Activated gamma-delta T cell treated with anti-CD3 and anti-CD28 coated beads, Interleukin-2, amount 50 U/mL, for 16 hours (primary cell): ENCODE data around the gene LRRC27.
"Not testable (repeated sequence)": the region's sequence is repeated elsewhere in the genome, so short reads cannot be mapped to it uniquely, and the experiment has no call there.

Experiments
- DNase-seq: peaks from one replicate; pipeline ENCODE4 v3.0.0-alpha.2; 2020; ENCODE audit warnings: low read depth

The LRRC27 gene

DNA sequence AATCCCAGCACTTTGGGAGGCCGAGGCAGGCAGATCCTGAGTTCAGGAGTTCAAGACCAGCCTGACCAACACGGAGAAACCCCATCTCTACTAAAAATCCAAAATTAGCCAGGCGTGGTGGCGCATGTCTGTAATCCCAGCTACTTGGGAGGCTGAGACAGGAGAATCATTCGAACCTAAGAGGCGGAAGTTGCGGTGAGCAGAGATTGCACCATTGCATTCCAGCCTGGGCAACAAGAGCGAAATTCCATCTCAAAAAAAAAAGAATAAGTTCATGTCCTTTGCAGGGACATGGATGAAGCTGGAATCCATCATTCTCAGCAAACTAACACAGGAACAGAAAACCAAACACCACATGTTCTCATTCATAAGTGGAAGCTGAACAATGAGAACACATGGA, 17.1 kb upstream of the LRRC27 start:
- not testable (repeated sequence) for DNase-seq

DNA sequence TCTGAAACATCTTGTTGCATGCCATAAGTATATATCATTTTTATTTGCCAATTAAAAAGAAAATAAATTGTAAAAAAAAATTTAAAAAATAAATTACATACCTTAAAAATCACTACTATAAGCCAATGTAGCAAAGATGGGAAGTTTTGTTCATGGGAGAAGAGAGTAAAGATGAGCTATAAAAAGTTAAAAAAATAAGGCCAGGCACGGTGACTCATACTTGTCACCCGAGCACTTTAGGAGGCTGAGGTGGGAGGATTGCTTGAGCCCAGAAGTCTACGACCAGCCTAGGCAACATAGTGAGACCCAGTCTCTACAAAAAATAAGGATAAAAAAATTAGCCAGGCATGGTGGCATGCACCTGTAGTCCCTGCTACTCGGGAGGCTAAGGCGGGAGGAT, 15.9 kb upstream of the LRRC27 start:
- DNase-seq, result no peak

DNA sequence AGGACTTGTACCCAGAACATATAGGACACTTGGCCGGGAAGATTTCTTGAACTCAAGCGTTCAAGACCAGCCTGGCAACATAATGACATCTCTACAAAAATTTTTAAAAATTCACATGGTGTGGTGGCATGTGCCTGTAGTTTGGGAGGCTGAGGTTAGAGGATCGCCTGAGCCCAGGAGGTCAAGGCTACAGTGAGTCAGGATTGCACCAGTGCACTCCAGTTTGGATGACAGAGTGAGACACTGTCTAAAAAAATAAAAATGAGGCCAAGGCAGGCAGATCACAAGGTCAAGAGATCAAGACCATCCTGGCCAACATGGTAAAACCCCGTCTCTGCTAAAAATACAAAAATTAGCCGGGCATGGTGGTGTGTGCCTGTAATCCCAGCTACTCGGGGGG, 14.5 kb upstream of the LRRC27 start:
- not testable (repeated sequence) for DNase-seq

DNA sequence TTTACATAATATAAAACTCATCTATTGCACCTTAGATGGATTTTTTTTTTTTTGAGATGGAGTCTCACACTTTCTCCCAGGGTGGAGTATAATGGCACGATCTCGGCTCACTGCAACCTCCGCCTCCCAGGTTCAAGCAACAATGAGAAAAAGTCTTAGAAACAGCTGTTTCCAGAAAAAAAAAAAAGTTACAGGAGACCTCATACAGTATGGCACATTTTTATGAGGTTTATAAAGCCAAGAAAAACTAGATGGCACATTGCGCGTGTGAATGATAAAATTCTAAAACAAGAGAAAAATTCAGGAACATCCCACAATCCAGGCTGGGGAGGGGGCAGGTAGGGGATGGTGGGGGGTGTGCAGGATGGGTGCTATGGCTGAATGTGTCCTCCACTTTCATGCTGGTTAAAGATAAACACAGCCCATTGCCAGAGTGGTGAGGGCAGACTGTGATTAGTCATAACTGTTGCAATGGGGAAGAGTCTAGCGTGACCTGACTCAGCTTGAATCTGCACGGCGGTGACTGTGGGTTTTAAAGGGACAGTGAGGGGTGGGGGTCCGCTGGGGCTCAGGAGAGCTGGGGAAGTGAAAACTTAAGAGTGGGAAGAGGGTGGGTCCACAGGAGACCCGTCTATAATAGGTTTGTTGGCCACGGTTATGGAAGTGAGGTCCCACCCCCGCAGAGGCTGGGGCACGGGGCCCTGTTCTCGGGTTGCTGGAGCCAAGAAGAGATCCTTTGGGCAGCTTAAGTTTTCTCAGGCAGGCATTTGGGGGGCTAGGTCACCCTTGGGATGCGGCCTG, 11.9 kb upstream of the LRRC27 start:
- no peak for DNase-seq

DNA sequence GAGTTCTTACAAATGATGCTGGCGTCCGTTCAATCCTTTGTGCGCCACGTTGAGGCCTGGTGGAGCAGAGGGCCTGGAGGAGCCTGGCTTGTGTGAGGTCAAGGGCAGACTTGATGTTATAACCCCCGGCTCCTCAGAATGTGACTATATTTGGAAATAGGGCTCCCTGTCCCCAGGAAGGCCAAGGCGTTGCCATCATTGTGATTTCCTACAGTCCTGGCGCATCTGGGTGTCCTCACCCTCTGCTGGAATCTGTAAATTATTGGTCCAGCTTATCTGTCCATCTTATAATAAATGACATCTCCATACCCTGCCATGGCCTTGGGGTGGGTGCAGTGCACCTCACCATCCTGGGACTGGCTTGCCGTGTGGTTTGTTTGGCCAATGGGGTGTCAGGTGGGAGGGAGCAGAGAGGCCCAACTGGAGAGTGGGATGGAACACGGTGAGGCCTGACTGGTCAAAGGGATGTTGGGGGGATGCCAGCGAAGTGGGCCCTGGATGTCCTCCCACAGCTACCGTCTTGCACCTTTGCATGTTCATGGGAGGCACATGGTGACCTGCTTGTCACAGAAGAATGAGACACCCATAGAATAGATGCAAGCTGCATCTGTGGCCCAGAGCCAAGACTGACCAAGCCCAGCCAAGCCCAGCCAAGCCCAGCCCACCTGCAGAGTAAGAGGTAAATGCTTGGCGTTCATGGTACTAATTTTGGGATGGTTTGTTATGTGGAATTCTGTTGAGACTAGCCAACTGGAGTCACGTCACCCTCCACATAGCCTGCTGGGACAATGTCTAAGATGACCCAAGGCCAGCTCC, 11.1 kb upstream of the LRRC27 start:
- DNase-seq, result no peak

DNA sequence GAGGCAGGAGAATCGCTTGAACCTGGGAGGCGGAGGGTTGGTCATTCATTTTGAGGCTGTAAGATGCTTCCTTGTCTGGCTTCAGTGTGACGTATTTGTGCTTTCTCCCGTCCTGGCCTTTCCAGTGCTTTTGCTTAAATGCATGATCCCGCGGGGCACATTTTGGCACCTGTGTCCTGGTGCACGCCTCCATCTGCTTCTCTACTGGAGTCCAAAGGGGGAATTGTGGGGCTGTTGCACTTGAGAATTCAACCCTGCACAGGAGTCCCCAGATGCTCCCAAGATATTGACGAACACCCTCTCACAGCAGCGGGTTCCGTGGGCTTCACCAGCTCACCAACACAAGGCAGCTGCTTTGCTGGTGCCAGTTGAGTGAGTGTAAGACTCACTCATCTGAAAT, 10.3 kb upstream of the LRRC27 start:
- DNase-seq, result no peak

DNA sequence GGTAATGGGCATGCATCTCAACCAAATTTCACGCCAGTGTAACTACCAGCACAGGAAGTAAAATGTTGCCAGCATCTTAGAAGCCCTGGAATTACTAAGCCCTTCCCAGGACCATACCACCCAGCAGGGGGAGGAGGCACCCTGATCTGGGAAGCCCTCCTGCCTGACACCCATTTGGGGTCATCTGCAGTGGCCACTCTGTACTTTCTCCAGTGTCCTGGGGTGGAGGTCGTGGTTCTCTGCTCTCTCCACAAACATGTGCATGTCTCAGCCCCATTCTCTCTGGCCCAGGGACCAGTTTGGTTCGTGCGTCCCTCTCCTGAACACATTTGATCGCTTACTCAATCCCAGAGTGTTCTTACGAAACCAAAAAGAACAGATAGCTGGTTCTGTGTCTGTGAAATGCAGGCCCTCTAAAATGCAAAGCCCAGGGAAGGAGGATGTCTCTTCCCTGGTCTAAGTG, 9.4 kb upstream of the LRRC27 start:
- no peak for DNase-seq

DNA sequence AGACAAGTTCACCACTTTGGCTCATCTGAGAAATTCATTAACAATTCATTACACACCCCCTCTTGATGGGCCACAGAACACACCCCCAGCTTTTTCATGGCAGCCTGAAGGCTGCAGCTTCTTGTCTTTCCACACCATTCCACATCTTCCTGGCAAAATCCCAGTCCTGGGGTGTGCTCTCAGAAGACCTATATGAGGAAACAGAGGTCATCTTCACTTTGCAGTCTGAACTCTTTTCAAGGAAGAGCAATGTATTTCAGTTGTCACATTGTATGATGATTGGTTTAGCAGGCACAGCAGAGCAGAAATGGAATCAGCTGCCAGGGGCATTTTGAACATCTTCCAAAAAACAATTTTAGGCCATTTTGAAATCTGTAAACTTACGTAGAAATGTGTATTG, 7.8 kb upstream of the LRRC27 start:
- DNase-seq, result no peak

DNA sequence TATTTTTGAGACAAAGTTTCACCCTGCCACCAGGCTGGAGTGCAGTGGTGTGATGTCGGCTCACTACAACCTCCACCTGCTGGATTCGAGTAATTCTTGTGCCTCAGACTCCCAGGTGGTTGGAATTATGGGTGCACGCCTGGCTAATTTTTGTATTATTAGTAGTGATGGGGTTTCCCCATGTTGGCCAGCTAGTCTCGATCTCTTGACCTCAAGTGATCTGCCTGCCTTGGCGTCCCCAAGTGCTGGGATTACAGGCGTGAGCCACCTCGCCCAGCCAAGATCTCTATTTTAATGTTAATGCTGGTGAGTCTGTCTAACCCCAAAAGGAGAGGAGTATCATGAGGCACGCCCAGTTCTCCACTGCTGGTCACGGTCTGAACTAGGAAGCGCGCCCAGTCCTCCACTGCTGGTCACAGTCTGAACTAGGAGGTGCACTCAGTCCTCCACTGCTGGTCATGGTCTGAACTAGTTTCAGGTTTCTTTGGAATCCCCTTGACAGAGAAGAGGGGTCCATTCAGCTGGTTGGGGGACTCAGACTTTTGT, 5.6 kb upstream of the LRRC27 start:
- no peak for DNase-seq

DNA sequence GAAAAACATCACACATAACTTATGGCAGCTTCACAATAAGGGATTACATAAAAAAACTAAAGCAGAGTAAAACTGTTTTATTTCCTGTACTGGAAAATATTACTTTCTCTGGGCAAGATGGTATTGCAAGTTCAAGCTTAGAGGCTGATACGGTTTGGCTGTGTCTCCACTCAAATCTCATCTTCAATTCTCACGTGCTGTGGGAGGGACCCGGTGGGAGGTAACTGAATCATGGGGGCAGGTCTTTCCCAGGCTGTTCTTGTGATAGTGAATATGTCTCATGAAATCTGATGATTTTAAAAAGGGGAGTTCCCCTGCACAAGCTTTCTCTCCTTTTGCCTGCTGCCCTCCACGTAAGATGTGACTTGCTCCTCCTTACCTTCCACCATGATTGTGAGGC, 5.1 kb upstream of the LRRC27 start:
- DNase-seq, result no peak

DNA sequence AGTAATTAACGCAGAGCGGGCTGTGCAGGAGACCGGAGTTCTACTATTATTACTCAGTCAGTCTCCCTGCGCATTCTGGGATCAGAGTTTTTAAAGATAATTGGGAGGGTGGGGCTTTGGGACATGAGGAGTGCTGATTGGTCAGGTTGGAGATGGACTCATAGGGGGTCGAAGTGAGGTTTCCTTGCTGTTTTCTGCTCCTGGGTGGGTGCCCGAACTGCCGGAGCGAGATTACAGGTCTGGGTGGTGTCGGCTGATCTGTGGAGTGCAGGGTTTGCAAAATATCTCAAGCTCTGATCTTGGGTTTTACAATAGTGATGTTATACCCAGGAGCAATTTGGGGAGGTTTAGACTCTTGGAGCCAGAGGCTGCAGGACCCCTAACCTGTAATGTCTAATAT, 3.9 kb upstream of the LRRC27 start:
- DNase-seq, result no peak

DNA sequence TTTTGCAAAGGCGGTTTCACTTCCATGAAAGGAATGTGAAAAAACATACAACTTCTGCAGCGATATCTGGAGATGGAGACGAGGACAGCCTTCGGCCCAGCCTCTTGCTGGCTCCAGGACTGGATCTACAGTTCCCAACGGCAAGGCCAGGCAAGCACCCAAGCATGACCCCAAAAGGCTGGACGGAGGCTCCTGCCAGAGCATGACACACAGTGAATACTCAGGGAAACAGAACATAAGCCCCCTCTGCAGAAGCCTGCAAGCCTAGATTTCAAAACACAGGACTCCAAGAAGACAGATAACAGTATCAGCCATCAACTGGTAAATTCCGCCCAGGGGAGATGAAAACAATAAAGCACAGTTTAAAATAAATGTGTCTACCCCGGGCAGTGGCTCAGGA, 3.3 kb upstream of the LRRC27 start:
- no peak for DNase-seq

DNA sequence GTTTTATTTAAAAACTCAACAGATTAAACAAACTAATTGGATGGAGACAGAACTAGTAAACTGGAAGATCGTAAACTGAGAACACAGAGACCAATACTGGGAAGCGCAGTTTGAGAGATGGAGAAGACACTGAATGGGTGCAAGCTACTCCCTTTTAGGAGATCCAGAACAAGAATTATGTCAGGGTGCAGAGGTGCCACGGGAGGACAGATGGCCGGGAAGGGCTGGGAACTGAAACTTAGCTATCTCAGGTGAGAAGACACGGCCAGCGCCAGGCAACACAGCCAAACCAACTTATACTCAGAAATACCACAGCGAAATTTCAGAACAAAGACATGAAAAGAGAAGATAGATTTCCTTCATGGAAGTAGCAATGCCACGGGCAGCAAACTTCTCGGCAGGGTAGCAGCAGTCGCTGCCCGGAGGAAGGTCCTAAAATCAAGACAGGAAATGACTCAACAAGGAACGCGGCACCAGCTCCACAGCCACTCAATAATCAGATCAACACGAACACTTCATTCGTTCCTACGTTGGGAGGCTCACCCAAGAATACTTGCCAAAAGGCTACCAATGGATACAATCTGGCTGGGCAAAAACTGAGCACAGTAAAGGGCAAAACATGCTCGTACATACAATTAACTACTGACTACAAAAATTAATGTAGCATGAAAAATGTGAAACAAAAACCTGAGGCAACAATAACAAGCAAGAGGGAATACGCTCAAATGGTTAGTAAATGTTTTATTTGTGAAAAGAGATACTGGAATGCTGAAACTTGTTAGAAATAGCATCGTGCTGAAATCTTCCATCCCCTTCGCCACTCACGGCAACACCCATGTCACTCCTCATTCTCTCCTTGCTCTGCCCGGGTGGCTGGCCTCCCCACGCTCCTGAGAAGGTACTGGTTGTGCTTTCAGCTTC, 2.2 kb upstream of the LRRC27 start:
- no peak for DNase-seq

DNA sequence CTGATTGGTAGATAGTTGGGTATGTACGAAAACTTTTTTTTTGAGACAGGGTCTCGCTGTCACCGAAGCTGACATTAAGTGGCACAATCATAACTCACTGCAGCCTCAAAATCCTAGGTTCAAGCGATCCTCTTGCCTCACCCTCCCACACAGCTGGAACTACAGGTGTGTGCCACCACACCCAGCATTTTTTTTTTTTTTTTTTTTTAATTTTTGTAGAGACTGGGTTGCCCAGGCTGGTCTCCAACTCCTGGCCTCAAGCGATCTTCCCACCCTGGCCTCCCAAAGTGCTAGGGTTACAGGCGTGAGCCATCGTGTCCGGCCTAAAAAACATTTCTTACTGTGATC, 1.5 kb upstream of the LRRC27 start:
- no peak for DNase-seq

DNA sequence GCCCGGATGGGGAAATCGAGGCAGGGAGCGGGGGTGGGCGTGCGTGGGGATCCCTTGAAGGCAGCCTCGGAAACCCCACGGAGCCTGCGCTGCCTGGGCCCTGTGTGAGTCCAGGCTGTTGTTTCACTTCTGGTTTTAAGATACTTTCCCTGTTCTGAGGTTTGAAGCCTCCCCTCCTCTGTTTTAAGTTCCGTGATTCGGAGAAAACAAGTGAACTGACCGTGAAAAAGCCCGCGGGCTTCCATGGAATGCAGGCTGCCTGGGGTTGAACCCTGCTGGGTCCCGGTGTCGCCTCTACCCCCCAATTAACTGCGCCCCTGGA, 401 bp downstream of the LRRC27 start:
- no peak for DNase-seq

DNA sequence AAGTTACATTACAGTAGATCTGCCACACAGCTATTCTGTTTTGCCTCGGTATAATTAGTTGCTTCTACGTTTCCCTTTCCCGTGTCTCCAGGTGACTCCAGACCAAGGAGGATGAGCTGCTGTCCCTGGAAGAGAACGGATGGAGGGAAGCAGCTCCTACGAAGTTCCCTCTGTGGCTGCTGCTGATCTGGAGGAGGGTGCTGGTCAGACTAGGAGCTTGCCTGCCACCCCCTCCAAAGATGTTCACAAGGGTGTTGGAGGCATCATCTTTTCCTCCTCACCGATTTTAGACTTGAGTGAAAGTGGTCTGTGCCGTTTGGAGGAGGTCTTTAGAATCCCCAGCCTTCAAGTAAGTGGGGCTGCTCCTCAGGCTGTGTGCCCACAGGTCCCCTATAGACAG, 1.4 kb downstream of the LRRC27 start:
- DNase-seq, result no peak

DNA sequence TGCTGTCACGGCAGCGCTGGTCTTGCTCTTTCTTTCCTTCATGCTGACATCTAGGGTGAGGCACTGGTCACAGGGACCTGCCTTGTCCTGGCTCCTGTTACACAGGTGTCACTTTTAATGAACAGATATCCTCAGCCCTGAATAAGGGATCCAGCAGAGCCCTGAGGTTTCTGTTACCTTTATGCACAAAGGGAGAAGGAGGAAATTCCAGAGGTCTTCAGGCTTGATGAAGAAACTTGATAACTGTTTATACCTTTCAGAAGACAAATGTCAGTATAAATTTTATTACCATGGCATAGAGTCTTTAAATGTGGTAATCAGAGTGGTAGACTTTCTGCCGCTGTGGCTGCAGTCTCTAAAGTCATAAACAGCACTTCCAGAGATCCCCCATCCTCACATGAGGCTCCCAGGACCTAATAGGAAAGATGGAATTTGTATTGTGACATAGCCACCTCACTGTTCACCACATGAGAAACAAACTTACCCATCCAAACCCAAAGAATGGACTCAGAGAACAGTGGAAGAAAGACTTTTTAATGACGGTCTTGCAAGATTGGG, 2.7 kb downstream of the LRRC27 start:
- DNase-seq, result no peak

DNA sequence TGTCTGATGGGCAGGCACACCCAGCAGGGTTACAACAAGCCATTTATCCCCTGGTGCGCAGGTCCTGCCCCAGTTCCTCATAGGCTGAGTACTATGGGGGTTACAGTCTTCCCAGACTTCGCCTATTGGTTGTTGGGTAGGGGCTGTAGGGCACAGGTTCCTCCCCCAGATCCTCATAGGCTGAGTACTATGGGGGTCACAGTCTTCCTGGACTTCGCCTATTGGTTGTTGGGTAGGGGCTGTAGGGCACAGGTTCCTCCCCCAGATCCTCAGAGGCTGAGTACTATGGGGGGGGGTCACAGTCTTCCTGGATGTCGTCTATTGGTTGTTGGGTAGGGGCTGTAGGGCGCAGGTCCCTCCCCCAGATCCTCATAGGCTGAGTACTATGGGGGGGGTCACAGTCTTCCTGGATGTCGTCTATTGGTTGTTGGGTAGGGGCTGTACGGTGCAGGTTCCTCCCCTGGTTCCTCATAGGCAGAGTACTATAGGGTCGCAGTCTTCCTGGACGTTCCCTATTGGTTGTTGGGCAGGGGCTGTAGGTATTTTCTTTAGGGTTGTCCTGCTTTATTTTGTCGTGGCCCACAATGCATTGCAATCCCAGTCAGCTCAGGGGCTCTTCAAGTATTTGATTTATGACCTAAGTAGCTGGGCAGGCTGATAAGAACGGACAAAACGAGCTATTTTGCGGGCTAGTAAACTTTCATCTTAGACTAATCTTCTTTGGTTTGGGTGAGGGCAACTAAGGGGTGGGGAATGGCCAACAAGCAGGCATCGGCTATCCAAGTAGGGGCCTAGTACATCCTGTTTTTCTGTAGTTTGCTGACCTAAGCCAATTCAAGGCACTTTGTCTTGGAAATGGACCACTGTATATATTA, 3.4 kb downstream of the LRRC27 start:
- no peak for DNase-seq

DNA sequence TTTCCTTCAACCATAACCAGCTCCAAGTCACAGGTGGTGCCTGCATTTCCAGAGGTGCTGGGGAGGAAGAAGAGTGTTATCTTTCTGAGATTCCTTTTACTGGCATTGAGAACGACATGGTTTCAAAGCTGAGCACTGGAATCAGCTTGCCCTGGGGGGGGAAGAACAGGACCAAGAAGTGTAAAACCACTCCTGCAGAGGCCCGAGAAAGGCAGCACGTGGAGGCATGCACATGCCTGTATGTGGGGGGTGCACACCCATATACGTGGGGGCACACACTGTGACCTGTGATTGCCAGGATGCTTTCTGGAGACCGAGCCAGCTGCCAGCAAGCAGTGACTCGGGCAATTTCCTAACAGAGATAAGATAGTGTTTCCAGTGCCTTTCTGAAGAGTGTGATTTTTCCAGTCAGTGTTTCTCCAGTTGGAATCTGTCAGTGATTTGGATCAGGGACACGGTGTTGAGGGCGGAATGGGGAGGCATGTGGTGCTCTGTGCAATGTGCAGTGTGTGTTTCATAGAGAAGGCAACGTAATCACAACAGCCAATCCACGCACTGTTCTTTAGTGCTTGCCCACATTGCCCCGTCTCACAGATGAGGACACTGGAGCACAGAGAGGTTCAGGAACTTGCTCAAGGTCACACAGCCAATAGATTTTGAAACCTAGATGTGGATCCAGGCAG, 4.2 kb downstream of the LRRC27 start:
- no peak for DNase-seq

DNA sequence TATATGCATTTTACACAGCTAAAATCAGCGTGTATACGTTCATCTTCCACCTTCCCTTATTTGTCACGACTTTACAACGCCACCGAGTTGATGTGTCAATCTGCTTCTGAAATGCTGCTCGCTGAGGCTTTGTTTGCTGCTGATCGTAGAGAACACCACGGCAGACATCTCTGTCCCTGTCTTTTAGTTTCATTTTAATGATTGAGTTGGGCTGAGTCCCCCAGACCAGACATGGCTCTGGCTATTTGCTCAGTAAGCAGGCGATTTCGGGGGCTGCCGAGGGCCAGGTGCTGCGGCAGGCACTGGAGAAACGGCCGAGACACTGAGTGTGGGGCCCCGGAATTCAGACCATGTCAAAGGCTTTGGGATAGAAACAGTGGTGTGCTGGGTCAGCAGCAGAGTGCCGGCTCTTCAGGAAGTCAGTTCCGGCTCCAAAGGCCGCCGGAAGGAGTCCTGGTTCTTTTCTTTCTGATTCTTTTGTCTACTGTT, 5.0 kb downstream of the LRRC27 start:
- DNase-seq, result no peak
